K562 (cell line): ENCODE measurements around the gene DPCD. TPM values are rescaled to one million over a fixed set of nuclear protein-coding genes. Genes with fewer than 3 reads are reported as not detected.

Experiments
- FOXK2 ChIP-seq, 2 experiments: fragments of 450-650 bp; IDR thresholded peaks in 1 of 2; conservative IDR thresholded peaks in 1 of 2; 2 replicates each; pipeline ENCODE4 v1.6.1; 2016; ENCODE audit warnings: low read depth in 2 of 2, mild to moderate bottlenecking in 1 of 2
- polyA plus RNA-seq, 8 experiments: library from polyadenylated mRNA; depleted of rRNA in 4 of 8; stranded (reverse) in 5 of 8; unstranded in 3 of 8; fragments of >200 nt; fragmentation: Nextera tagmentation in 2 of 8; fragmentation: Illumina TruSeq in 1 of 8; extraction: Ambion mirVana in 2 of 8; extraction: Trizol in 1 of 8; gene quantifications; 2 replicates each; pipeline versions ENCODE4 v1.2.1 to v1.2.3, GENCODE V29; 2011 to 2014; ENCODE audit warnings: inconsistent platforms in 1 of 8, missing spikeins in 1 of 8
- total RNA-seq, 7 experiments: library from RNA; depleted of rRNA in 6 of 7; stranded (reverse); fragments of >200 nt in 6 of 7; fragmentation: Illumina TruSeq in 2 of 7; extraction: Trizol in 2 of 7; gene quantifications; 2 replicates each; pipeline versions ENCODE4 v1.2.1 to v1.2.3, GENCODE V29; 2011 to 2021; ENCODE audit warnings: low replicate concordance in 1 of 7
- TF ChIP-seq, protein P1 (sequence below): fragments of 450-650 bp; IDR thresholded peaks from 2 replicates; pipeline ENCODE4 v1.6.1; 2016; ENCODE audit warnings: mild to moderate bottlenecking, moderate library complexity
- TF ChIP-seq, protein P2 (sequence below): fragments of 450-650 bp; IDR thresholded peaks from 2 replicates; pipeline ENCODE4 v1.6.1; 2017; ENCODE audit warnings: antibody characterized with exemption, mild to moderate bottlenecking
- TF ChIP-seq, protein P3 (sequence below), 2 experiments: fragments of 450-650 bp; conservative IDR thresholded peaks; 2 replicates each; pipeline ENCODE4 v1.6.1; 2017; ENCODE audit warnings: mild to moderate bottlenecking in 2 of 2, moderate library complexity in 2 of 2

Gene DPCD
- total and polyA plus RNA-seq, 9 of the 15 experiments (the other 6 are each of a cell fraction or from before 2014, with no cell fraction given): 12.1 to 45.2 (median 20.0) TPM

DNA sequence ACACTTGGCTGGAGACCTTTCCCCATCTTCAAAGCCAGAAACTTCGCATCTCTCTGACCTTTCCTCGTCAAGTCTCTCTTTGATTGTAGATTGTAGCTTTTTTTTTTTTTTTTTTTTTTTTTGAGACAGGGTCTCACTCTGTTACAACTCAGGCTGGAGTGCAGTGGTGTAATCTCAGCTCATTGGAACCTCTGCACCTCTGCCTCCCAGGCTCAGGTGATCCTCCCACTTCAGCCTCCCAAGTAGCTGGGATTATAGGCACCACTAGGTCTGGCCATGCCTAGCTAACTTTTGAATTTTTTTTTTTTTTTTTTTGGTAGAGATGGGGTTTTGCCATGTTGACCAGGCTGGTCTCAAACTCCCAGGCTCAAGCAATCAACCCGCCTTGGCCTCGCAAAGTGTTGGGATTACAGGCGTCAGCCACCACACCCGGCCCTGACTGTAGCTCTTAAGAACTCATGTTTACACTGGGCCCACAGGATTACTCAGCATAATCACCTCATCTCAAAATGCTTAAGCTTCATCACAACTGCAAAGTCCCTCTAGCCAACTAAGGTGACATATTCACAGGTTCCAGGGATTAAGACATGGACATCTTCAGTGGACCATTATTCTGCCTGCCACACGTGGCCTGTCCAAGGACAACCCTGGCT, 11.8 kb upstream of the DPCD start (continued):
- TF ChIP-seq, protein P1, sequence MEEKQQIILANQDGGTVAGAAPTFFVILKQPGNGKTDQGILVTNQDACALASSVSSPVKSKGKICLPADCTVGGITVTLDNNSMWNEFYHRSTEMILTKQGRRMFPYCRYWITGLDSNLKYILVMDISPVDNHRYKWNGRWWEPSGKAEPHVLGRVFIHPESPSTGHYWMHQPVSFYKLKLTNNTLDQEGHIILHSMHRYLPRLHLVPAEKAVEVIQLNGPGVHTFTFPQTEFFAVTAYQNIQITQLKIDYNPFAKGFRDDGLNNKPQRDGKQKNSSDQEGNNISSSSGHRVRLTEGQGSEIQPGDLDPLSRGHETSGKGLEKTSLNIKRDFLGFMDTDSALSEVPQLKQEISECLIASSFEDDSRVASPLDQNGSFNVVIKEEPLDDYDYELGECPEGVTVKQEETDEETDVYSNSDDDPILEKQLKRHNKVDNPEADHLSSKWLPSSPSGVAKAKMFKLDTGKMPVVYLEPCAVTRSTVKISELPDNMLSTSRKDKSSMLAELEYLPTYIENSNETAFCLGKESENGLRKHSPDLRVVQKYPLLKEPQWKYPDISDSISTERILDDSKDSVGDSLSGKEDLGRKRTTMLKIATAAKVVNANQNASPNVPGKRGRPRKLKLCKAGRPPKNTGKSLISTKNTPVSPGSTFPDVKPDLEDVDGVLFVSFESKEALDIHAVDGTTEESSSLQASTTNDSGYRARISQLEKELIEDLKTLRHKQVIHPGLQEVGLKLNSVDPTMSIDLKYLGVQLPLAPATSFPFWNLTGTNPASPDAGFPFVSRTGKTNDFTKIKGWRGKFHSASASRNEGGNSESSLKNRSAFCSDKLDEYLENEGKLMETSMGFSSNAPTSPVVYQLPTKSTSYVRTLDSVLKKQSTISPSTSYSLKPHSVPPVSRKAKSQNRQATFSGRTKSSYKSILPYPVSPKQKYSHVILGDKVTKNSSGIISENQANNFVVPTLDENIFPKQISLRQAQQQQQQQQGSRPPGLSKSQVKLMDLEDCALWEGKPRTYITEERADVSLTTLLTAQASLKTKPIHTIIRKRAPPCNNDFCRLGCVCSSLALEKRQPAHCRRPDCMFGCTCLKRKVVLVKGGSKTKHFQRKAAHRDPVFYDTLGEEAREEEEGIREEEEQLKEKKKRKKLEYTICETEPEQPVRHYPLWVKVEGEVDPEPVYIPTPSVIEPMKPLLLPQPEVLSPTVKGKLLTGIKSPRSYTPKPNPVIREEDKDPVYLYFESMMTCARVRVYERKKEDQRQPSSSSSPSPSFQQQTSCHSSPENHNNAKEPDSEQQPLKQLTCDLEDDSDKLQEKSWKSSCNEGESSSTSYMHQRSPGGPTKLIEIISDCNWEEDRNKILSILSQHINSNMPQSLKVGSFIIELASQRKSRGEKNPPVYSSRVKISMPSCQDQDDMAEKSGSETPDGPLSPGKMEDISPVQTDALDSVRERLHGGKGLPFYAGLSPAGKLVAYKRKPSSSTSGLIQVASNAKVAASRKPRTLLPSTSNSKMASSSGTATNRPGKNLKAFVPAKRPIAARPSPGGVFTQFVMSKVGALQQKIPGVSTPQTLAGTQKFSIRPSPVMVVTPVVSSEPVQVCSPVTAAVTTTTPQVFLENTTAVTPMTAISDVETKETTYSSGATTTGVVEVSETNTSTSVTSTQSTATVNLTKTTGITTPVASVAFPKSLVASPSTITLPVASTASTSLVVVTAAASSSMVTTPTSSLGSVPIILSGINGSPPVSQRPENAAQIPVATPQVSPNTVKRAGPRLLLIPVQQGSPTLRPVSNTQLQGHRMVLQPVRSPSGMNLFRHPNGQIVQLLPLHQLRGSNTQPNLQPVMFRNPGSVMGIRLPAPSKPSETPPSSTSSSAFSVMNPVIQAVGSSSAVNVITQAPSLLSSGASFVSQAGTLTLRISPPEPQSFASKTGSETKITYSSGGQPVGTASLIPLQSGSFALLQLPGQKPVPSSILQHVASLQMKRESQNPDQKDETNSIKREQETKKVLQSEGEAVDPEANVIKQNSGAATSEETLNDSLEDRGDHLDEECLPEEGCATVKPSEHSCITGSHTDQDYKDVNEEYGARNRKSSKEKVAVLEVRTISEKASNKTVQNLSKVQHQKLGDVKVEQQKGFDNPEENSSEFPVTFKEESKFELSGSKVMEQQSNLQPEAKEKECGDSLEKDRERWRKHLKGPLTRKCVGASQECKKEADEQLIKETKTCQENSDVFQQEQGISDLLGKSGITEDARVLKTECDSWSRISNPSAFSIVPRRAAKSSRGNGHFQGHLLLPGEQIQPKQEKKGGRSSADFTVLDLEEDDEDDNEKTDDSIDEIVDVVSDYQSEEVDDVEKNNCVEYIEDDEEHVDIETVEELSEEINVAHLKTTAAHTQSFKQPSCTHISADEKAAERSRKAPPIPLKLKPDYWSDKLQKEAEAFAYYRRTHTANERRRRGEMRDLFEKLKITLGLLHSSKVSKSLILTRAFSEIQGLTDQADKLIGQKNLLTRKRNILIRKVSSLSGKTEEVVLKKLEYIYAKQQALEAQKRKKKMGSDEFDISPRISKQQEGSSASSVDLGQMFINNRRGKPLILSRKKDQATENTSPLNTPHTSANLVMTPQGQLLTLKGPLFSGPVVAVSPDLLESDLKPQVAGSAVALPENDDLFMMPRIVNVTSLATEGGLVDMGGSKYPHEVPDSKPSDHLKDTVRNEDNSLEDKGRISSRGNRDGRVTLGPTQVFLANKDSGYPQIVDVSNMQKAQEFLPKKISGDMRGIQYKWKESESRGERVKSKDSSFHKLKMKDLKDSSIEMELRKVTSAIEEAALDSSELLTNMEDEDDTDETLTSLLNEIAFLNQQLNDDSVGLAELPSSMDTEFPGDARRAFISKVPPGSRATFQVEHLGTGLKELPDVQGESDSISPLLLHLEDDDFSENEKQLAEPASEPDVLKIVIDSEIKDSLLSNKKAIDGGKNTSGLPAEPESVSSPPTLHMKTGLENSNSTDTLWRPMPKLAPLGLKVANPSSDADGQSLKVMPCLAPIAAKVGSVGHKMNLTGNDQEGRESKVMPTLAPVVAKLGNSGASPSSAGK: peak; percentile 73
- TF ChIP-seq, protein P2, sequence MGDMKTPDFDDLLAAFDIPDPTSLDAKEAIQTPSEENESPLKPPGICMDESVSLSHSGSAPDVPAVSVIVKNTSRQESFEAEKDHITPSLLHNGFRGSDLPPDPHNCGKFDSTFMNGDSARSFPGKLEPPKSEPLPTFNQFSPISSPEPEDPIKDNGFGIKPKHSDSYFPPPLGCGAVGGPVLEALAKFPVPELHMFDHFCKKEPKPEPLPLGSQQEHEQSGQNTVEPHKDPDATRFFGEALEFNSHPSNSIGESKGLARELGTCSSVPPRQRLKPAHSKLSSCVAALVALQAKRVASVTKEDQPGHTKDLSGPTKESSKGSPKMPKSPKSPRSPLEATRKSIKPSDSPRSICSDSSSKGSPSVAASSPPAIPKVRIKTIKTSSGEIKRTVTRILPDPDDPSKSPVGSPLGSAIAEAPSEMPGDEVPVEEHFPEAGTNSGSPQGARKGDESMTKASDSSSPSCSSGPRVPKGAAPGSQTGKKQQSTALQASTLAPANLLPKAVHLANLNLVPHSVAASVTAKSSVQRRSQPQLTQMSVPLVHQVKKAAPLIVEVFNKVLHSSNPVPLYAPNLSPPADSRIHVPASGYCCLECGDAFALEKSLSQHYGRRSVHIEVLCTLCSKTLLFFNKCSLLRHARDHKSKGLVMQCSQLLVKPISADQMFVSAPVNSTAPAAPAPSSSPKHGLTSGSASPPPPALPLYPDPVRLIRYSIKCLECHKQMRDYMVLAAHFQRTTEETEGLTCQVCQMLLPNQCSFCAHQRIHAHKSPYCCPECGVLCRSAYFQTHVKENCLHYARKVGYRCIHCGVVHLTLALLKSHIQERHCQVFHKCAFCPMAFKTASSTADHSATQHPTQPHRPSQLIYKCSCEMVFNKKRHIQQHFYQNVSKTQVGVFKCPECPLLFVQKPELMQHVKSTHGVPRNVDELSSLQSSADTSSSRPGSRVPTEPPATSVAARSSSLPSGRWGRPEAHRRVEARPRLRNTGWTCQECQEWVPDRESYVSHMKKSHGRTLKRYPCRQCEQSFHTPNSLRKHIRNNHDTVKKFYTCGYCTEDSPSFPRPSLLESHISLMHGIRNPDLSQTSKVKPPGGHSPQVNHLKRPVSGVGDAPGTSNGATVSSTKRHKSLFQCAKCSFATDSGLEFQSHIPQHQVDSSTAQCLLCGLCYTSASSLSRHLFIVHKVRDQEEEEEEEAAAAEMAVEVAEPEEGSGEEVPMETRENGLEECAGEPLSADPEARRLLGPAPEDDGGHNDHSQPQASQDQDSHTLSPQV: peak; percentile 57; the same call in 1 of the 2 replicates
- TF ChIP-seq, protein P3, sequence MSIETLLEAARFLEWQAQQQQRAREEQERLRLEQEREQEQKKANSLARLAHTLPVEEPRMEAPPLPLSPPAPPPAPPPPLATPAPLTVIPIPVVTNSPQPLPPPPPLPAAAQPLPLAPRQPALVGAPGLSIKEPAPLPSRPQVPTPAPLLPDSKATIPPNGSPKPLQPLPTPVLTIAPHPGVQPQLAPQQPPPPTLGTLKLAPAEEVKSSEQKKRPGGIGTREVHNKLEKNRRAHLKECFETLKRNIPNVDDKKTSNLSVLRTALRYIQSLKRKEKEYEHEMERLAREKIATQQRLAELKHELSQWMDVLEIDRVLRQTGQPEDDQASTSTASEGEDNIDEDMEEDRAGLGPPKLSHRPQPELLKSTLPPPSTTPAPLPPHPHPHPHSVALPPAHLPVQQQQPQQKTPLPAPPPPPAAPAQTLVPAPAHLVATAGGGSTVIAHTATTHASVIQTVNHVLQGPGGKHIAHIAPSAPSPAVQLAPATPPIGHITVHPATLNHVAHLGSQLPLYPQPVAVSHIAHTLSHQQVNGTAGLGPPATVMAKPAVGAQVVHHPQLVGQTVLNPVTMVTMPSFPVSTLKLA (conservative IDR thresholded peaks at IDR 0.05): 0 out of 4 replicates have a peak, but pooled peaks of 1 of the 2 experiments have one; percentile 32
- TF ChIP-seq FOXK2 (conservative IDR thresholded peaks at IDR 0.05 in 1 of 2, IDR thresholded peaks at IDR 0.05 in 1 of 2; ENCODE audit: low read depth in 2 of 2): peak; percentile 94 to 95
